ENCODE data around the gene SCNN1A. TPM values are rescaled to one million over a fixed set of nuclear protein-coding genes. Genes with fewer than 3 reads are reported as not detected.
A peak's percentile ranks its signal among the peaks of the same experiment; 100 is the strongest.

The SCNN1A gene
- total and polyA plus RNA-seq, 2 of the 4 experiments (the other 2 are of a cell fraction), result 0.41 TPM; not detected in 1

DNA sequence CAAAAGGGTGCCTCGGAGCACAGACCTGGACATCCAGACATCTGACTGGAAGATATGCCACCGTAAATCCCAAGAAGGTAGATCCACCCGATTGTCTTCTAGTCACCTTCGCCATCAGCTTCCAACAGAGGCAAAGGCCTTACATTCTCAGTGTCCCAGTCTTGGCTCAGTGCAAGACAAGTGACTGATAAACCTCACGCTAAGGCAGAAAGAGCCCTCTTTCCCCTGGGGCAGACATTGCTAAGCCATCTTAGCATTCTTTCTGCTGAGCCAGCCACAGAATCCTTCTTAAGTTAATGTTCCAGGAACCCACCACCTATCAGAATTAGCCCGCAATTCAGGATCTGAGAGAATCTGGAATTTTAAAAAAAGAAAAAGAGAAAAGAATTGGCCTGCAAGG, 69.2 kb downstream of the SCNN1A start:
- Histone ChIP-seq H3K36me3 (ENCODE audit: control insufficient read depth, insufficient read depth, low read length) (no peaks in the 10 kb centered on the region), H3K56ac (ENCODE audit: extremely low read depth, insufficient read depth, low read length) (no peak overlapping the region), H4K5ac (ENCODE audit: low read depth, low read length) (no peak overlapping the region), H3K9me3 (ENCODE audit: control insufficient read depth, insufficient read depth, low read length) (no peaks in the 10 kb centered on the region), H4K20me1 (ENCODE audit: insufficient read depth, low read length) (no peaks in the 10 kb centered on the region), H2BK120ac (ENCODE audit: low read depth, low read length) (no peak overlapping the region), H3K4me3 (ENCODE audit: insufficient read depth, low read depth, low read length) (no peak overlapping the region), H3K4me2 (ENCODE audit: low read depth, low read length) (no peak overlapping the region), H2BK20ac (ENCODE audit: low read depth, low read length) (no peak overlapping the region), H3K79me1 (ENCODE audit: low read depth in 1 of 2, low read length in 2 of 2) (no peaks in the 10 kb centered on the region), H2AFZ (replicated peaks; ENCODE audit: low read length, poor library complexity) (peak overlapping the region; percentile 26), H2AK9ac (replicated peaks; ENCODE audit: low read depth, low read length, poor library complexity) (no peak overlapping the region), H3K14ac (replicated peaks; ENCODE audit: low read depth, low read length) (no peak overlapping the region), H3K9ac (ENCODE audit: low read depth, low read length) (no peak overlapping the region), H2AK5ac (ENCODE audit: low read depth, low read length) (no peak overlapping the region), H4K91ac (ENCODE audit: insufficient read depth, low read depth, low read length) (no peak overlapping the region), H3K4ac (ENCODE audit: low read depth, low read length) (no peak overlapping the region), H2BK15ac (ENCODE audit: low read depth, low read length) (no peak overlapping the region), H2BK5ac (ENCODE audit: low read depth, low read length, poor library complexity, severe bottlenecking) (no peak overlapping the region), H3K9me1 (ENCODE audit: insufficient read depth, low read length) (no peaks in the 10 kb centered on the region), H3K23ac (ENCODE audit: low read depth, low read length) (no peak overlapping the region), H4K8ac (ENCODE audit: low read depth in 2 of 2, low read length in 2 of 2) (no peak overlapping the region), H3K27ac (ENCODE audit: insufficient read depth, low read length) (no peak overlapping the region), H3K27me3 (ENCODE audit: control insufficient read depth, insufficient read depth, low read length) (peaks cover 28% of the 10 kb centered on the region), H3K4me1 (ENCODE audit: control insufficient read depth, insufficient read depth, low read length) (no peaks in the 10 kb centered on the region; the same call in 1 of the 2 replicates), H3K18ac (ENCODE audit: low read depth, low read length) (no peak overlapping the region)
- intact Hi-C loops (cut with micrococcal nuclease) (no loop called here), in situ Hi-C loops (cut with MboI; ENCODE audit: low sequenced_read_pairs) (no loop called here), dilution Hi-C loops (cut with HindIII; ENCODE audit: low sequenced_read_pairs, unreplicated experiment) (no loop called here)
- ATAC-seq (ENCODE audit: low read depth) (no peak), DNase-seq (no peak)
- POLR2A ChIA-PET (ENCODE audit: unreplicated experiment), result no interaction called here
- TF ChIP-seq MXI1 (IDR thresholded peaks at IDR 0.05; ENCODE audit: borderline replicate concordance, low read depth, low read length) (no peak), RFX5 (IDR thresholded peaks at IDR 0.05; ENCODE audit: low read depth, low read length) (no peak), FOS (IDR thresholded peaks at IDR 0.05; ENCODE audit: low read depth, low read length) (no peak), BHLHE40 (IDR thresholded peaks at IDR 0.05; ENCODE audit: low read depth, low read length) (no peak), CEBPB (IDR thresholded peaks at IDR 0.05; ENCODE audit: low read depth, low read length) (no peak), POLR2A (IDR thresholded peaks at IDR 0.05; ENCODE audit: low read depth, low read length) (no peak), MAFK (IDR thresholded peaks at IDR 0.05; ENCODE audit: low read depth, low read length) (no peak), CHD1 (IDR thresholded peaks at IDR 0.05; ENCODE audit: low read depth, low read length) (no peak), RCOR1 (IDR thresholded peaks at IDR 0.05; ENCODE audit: insufficient replicate concordance, low read length) (no peak), MAZ (IDR thresholded peaks at IDR 0.05; ENCODE audit: borderline replicate concordance, low read depth, low read length) (no peak)
- TF ChIP-seq, protein P1, sequence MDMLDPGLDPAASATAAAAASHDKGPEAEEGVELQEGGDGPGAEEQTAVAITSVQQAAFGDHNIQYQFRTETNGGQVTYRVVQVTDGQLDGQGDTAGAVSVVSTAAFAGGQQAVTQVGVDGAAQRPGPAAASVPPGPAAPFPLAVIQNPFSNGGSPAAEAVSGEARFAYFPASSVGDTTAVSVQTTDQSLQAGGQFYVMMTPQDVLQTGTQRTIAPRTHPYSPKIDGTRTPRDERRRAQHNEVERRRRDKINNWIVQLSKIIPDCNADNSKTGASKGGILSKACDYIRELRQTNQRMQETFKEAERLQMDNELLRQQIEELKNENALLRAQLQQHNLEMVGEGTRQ (IDR thresholded peaks at IDR 0.05; ENCODE audit: low read depth, low read length), result no peak
- TF ChIP-seq, protein P2, sequence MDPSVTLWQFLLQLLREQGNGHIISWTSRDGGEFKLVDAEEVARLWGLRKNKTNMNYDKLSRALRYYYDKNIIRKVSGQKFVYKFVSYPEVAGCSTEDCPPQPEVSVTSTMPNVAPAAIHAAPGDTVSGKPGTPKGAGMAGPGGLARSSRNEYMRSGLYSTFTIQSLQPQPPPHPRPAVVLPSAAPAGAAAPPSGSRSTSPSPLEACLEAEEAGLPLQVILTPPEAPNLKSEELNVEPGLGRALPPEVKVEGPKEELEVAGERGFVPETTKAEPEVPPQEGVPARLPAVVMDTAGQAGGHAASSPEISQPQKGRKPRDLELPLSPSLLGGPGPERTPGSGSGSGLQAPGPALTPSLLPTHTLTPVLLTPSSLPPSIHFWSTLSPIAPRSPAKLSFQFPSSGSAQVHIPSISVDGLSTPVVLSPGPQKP (IDR thresholded peaks at IDR 0.05; ENCODE audit: borderline replicate concordance, low read depth, low read length), result no peak
- TF ChIP-seq, protein P3, sequence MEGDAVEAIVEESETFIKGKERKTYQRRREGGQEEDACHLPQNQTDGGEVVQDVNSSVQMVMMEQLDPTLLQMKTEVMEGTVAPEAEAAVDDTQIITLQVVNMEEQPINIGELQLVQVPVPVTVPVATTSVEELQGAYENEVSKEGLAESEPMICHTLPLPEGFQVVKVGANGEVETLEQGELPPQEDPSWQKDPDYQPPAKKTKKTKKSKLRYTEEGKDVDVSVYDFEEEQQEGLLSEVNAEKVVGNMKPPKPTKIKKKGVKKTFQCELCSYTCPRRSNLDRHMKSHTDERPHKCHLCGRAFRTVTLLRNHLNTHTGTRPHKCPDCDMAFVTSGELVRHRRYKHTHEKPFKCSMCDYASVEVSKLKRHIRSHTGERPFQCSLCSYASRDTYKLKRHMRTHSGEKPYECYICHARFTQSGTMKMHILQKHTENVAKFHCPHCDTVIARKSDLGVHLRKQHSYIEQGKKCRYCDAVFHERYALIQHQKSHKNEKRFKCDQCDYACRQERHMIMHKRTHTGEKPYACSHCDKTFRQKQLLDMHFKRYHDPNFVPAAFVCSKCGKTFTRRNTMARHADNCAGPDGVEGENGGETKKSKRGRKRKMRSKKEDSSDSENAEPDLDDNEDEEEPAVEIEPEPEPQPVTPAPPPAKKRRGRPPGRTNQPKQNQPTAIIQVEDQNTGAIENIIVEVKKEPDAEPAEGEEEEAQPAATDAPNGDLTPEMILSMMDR (conservative IDR thresholded peaks at IDR 0.05; ENCODE audit: low read depth, low read length), result no peak
- BruUV-seq (replicated peaks), result no TSS peak
- CTCF ChIA-PET, result interaction anchor here (0.6 kb wide), 1 partner anchor 29 kb away, joined by 3 read pairs; no protein-coding TSS in a partner anchor
- WGBS, 2 experiments (ENCODE audit: extremely low coverage in 2 of 2, insufficient read length in 1 of 2), result 50% methylated on average over 1 of the region's 6 CpGs; no CpG with 5 or more reads in 1 of the 2 experiments

Data from IMR-90 (cell line).